Stomach (tissue), 4 donors: ENCODE data around the gene HK3.

Source experiments
- CTCF ChIP-seq, 7 experiments: fragments of 450-650 bp in 4 of 7; fragments of 200-600 bp in 3 of 7; sonication (generic) in 3 of 7; IDR thresholded peaks; one replicate each; pipeline ENCODE4 v1.5.1; 2016 to 2019; ENCODE audit warnings: antibody characterized with exemption in 7 of 7, control low read depth in 2 of 7, mild to moderate bottlenecking in 1 of 7
- POLR2A ChIP-seq, 4 donors: fragments of 450-650 bp; IDR thresholded peaks; one replicate each; pipeline ENCODE4 v1.6.1; 2016; ENCODE audit warnings: antibody characterized with exemption in 4 of 4, control low read depth in 2 of 4, mild to moderate bottlenecking in 1 of 4, moderate library complexity in 1 of 4

GRCh38 chr5:176934309-176934930 lies 35.3 kb upstream of the HK3 start:
- TF ChIP-seq POLR2A (IDR thresholded peaks at IDR 0.05) (no peak), CTCF (IDR thresholded peaks at IDR 0.05) (no peak)
